CD14-positive monocyte (primary cell): Measurements from ENCODE around the gene ALPI. TPM values are rescaled to one million over a fixed set of nuclear protein-coding genes. Genes with fewer than 3 reads are reported as not detected.
A peak's percentile ranks its signal among the peaks of the same experiment; 100 is the strongest.

Source experiments
- DNase-seq, 3 donors: peaks; one replicate each; pipeline ENCODE4 v3.0.0-alpha.2; 2011 to 2022
- H2AFZ ChIP-seq: 2 replicates; pipeline ENCODE4 v1.6.0; 2012; ENCODE audit warnings: mild to moderate bottlenecking, low read depth, low read length, inconsistent platforms; ENCODE audit not compliant: insufficient read depth, poor library complexity, severe bottlenecking
- H3K27ac ChIP-seq, 2 donors: 1 replicate in 1 of 2; 2 replicates in 1 of 2; pipeline ENCODE4 v1.5.1; 2012 to 2013; ENCODE audit warnings: low read length in 2 of 2, control low read depth in 1 of 2, inconsistent platforms in 1 of 2, low read depth in 1 of 2, mild to moderate bottlenecking in 1 of 2
- H3K27me3 ChIP-seq, 2 donors: one replicate each; pipeline versions ENCODE4 v1.6.0 to v1.6.1; 2011 to 2013; ENCODE audit warnings: low read length in 2 of 2; ENCODE audit not compliant: control insufficient read depth in 2 of 2, insufficient read depth in 2 of 2
- H3K36me3 ChIP-seq, 2 donors: replicated peaks in 1 of 2; 1 replicate in 1 of 2; 2 replicates in 1 of 2; pipeline versions ENCODE4 v1.5.1 to v1.6.1; 2012 to 2013; ENCODE audit warnings: low read length in 2 of 2, control low read depth in 1 of 2, inconsistent platforms in 1 of 2, mild to moderate bottlenecking in 1 of 2; ENCODE audit not compliant: insufficient read depth in 2 of 2, control insufficient read depth in 1 of 2
- H3K4me1 ChIP-seq, 2 donors: 1 replicate in 1 of 2; 2 replicates in 1 of 2; pipeline versions ENCODE4 v1.5.1 to v1.6.1; 2012 to 2013; ENCODE audit warnings: low read length in 2 of 2, control low read depth in 1 of 2, inconsistent platforms in 1 of 2, mild to moderate bottlenecking in 1 of 2, moderate library complexity in 1 of 2; ENCODE audit not compliant: insufficient read depth in 2 of 2, control insufficient read depth in 1 of 2
- H3K4me2 ChIP-seq: replicated peaks from 2 replicates; pipeline ENCODE3; 2012; ENCODE audit warnings: low read length, moderate library complexity, mild to moderate bottlenecking; ENCODE audit not compliant: poor library complexity, severe bottlenecking; ENCODE audit errors: extremely low read depth
- H3K4me3 ChIP-seq, 3 experiments: fragments of 200-600 bp in 1 of 3; sonication (generic) in 1 of 3; replicated peaks in 1 of 3; 1 replicate in 2 of 3; 2 replicates in 1 of 3; pipeline ENCODE4 v1.5.1; 2011 to 2013; ENCODE audit warnings: low read length in 3 of 3, mild to moderate bottlenecking in 3 of 3, control low read depth in 2 of 3, low read depth in 2 of 3, inconsistent platforms in 1 of 3, moderate library complexity in 1 of 3
- H3K79me2 ChIP-seq: 2 replicates; pipeline ENCODE4 v1.6.0; 2012; ENCODE audit warnings: mild to moderate bottlenecking, control low read depth, inconsistent platforms, low read length, moderate library complexity; ENCODE audit not compliant: insufficient read depth
- H3K9ac ChIP-seq: 2 replicates; pipeline ENCODE4 v1.6.0; 2017; ENCODE audit warnings: low read length, mild to moderate bottlenecking; ENCODE audit not compliant: insufficient read depth, poor library complexity, severe bottlenecking
- H3K9me3 ChIP-seq, 2 donors: replicated peaks in 1 of 2; 1 replicate in 1 of 2; 2 replicates in 1 of 2; pipeline versions ENCODE4 v1.5.1 to v1.6.1; 2012 to 2013; ENCODE audit warnings: low read length in 2 of 2, control low read depth in 1 of 2; ENCODE audit not compliant: control insufficient read depth in 1 of 2, insufficient read depth in 1 of 2
- H4K20me1 ChIP-seq: 2 replicates; pipeline ENCODE4 v1.6.0; 2012; ENCODE audit warnings: mild to moderate bottlenecking, low read length, control low read depth, moderate library complexity; ENCODE audit not compliant: insufficient read depth
- H3K27ac Mint-ChIP-seq, 7 donors: one replicate each; pipeline ENCODE4 v1.8.0; 2020; ENCODE audit warnings: mild to moderate bottlenecking in 7 of 7, mixed read lengths in 7 of 7, moderate library complexity in 6 of 7, inconsistent platforms in 2 of 7
- H3K27me3 Mint-ChIP-seq, 3 donors: one replicate each; pipeline ENCODE4 v1.8.0; 2021 to 2022; ENCODE audit warnings: low read depth in 3 of 3, mild to moderate bottlenecking in 3 of 3, mixed read lengths in 3 of 3, moderate library complexity in 3 of 3, inconsistent platforms in 1 of 3
- H3K36me3 Mint-ChIP-seq, 2 donors: one replicate each; pipeline ENCODE4 v1.8.0; 2020; ENCODE audit warnings: mixed read lengths in 2 of 2, inconsistent platforms in 1 of 2, mild to moderate bottlenecking in 1 of 2
- H3K4me1 Mint-ChIP-seq: one replicate; pipeline ENCODE4 v1.8.0; 2020; ENCODE audit warnings: mild to moderate bottlenecking, mixed read lengths
- H3K4me3 Mint-ChIP-seq, 2 donors: one replicate each; pipeline ENCODE4 v1.8.0; 2020; ENCODE audit warnings: mild to moderate bottlenecking in 2 of 2, mixed read lengths in 2 of 2, moderate library complexity in 1 of 2
- H3K9me3 Mint-ChIP-seq, 7 donors: one replicate each; pipeline ENCODE4 v1.8.0; 2020 to 2022; ENCODE audit warnings: mixed read lengths in 7 of 7, mild to moderate bottlenecking in 6 of 7, moderate library complexity in 6 of 7, inconsistent platforms in 2 of 7
- WGBS: methylation state at CpG from one replicate; pipeline ENCODE4 v1.1.5; 2013; ENCODE audit warnings: missing lambda C conversion rate; ENCODE audit not compliant: insufficient coverage; 5-methylcytosine and 5-hydroxymethylcytosine counted together
- intact Hi-C, 2 donors: fragments of 100-400 bp; cut with micrococcal nuclease; formaldehyde crosslinking; loops; one replicate each; pipeline versions ENCODE4 v1.15.0 to v1.15.1; 2023
- polyA plus RNA-seq, 3 donors: library from polyadenylated mRNA; depleted of rRNA in 1 of 3; unstranded in 2 of 3; stranded (reverse) in 1 of 3; fragments of 300-500 nt in 2 of 3; fragments of >200 nt in 1 of 3; fragmentation: Illumina TruSeq in 2 of 3; gene quantifications; 1 replicate in 2 of 3; 2 replicates in 1 of 3; pipeline ENCODE4 v1.2.3, GENCODE V29; 2012 to 2021
- TF ChIP-seq, protein P1 (sequence below): fragments of 200-600 bp; IDR thresholded peaks from one replicate; pipeline ENCODE4 v1.8.0; 2022; ENCODE audit warnings: antibody characterized with exemption, mild to moderate bottlenecking

The ALPI gene
- polyA plus RNA-seq, 3 donors, result not detected

DNA sequence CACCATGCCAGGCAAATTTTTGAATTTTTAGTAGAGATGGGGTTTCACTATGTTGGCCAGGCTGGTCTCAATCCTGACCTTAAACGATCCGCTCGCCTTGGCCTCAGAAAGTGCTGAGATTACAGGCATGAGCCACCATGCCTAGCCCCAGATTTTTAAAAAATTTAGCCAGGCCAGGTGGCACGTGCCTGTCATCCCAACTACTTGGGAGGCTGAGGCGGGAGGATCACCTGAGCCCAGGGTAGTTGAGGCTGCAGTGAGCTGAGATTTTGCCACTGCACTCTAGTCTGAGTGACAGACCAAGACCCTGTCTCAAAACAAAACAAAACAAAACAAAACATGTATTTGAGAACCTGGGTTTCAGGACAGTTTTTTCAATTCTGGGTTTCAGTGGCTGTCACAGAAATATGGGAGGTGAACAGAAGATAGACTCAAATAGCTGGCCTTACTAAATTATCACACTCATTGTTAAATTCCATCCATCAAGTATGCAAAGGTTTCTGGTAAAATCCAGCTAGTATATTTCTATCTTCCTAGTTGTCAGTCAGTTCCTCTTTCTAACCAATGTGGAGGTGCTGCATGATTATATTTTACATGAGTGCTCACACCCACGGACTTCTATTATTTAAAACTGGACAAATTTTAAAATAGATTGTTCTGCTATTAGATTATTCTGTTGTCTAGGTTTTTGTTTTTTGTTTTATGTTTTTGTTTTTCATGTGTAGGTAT lies 43.9 kb upstream of the ALPI start:
- Histone ChIP-seq H3K4me1 (no peaks in the 10 kb centered on the region), H3K4me3 (no peak overlapping the region), H3K4me2 (no peak overlapping the region), H3K27ac (no peak overlapping the region), H2AFZ (no peak overlapping the region), H3K9ac (no peak overlapping the region), H3K36me3 (no peaks in the 10 kb centered on the region), H3K27me3 (peaks cover 0 to 19% of the 10 kb centered on the region in 2 donors), H3K9me3 (no peaks in the 10 kb centered on the region), H4K20me1 (no peaks in the 10 kb centered on the region), H3K79me2 (no peaks in the 10 kb centered on the region)
- TF ChIP-seq, protein P1, sequence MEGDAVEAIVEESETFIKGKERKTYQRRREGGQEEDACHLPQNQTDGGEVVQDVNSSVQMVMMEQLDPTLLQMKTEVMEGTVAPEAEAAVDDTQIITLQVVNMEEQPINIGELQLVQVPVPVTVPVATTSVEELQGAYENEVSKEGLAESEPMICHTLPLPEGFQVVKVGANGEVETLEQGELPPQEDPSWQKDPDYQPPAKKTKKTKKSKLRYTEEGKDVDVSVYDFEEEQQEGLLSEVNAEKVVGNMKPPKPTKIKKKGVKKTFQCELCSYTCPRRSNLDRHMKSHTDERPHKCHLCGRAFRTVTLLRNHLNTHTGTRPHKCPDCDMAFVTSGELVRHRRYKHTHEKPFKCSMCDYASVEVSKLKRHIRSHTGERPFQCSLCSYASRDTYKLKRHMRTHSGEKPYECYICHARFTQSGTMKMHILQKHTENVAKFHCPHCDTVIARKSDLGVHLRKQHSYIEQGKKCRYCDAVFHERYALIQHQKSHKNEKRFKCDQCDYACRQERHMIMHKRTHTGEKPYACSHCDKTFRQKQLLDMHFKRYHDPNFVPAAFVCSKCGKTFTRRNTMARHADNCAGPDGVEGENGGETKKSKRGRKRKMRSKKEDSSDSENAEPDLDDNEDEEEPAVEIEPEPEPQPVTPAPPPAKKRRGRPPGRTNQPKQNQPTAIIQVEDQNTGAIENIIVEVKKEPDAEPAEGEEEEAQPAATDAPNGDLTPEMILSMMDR, result no peak
- no peak overlapping the region for H3K4me3 Mint-ChIP-seq
- peaks cover 3% of the 10 kb centered on the region for H3K4me1 Mint-ChIP-seq
- 96% methylated on average over 4 of the region's 6 CpGs for WGBS
- peaks cover 14 to 32% (median 32%) of the 10 kb centered on the region in 3 donors for H3K27me3 Mint-ChIP-seq
- no peak overlapping the region for H3K27ac Mint-ChIP-seq
- intact Hi-C loops, result no loop called here
- no peaks in the 10 kb centered on the region for H3K36me3 Mint-ChIP-seq
- no peaks in the 10 kb centered on the region for H3K9me3 Mint-ChIP-seq
- DNase-seq, result no peak

DNA sequence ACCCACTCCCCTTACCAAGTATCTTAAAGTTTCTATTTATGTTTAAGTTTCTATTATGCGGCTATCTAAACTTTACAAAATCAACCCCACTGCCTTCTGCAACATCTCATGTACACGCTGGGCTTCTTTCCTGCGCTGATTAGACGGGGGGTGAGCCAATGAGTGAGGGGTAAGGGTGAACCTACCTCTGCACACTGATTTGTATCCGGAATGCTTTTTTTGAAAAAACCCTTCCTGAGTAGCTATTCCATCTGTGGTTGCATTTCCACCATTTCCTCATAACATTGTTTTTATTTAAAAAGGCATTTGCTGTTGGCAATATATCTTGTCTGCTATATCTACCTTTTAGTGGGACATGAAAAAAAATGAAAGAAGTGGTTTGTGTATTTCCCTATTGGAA lies 43.0 kb upstream of the ALPI start:
- WGBS, result no CpG with 5 or more reads among the region's 5 CpGs
- Mint-ChIP-seq H3K9me3 (no peaks in the 10 kb centered on the region), H3K36me3 (no peaks in the 10 kb centered on the region), H3K27ac (no peak overlapping the region), H3K4me1 (peaks cover 3% of the 10 kb centered on the region), H3K4me3 (peak overlapping the region in 1 of 2 donors; percentile 37), H3K27me3 (peaks cover 15 to 39% (median 33%) of the 10 kb centered on the region in 3 donors)
- DNase-seq, result no peak
- Histone ChIP-seq H2AFZ (no peak overlapping the region), H3K79me2 (no peaks in the 10 kb centered on the region), H3K4me1 (no peaks in the 10 kb centered on the region), H3K27me3 (peaks cover 0 to 21% of the 10 kb centered on the region in 2 donors), H3K36me3 (no peaks in the 10 kb centered on the region), H3K4me2 (no peak overlapping the region), H3K9me3 (no peaks in the 10 kb centered on the region), H3K27ac (no peak overlapping the region), H3K9ac (no peak overlapping the region), H3K4me3 (no peak overlapping the region), H4K20me1 (no peaks in the 10 kb centered on the region)
- intact Hi-C loops, result no loop called here
- TF ChIP-seq, protein P1, result no peak
